ENCODE measurements around the gene HES2.
A peak's percentile ranks its signal among the peaks of the same experiment; 100 is the strongest.

Gene HES2

DNA sequence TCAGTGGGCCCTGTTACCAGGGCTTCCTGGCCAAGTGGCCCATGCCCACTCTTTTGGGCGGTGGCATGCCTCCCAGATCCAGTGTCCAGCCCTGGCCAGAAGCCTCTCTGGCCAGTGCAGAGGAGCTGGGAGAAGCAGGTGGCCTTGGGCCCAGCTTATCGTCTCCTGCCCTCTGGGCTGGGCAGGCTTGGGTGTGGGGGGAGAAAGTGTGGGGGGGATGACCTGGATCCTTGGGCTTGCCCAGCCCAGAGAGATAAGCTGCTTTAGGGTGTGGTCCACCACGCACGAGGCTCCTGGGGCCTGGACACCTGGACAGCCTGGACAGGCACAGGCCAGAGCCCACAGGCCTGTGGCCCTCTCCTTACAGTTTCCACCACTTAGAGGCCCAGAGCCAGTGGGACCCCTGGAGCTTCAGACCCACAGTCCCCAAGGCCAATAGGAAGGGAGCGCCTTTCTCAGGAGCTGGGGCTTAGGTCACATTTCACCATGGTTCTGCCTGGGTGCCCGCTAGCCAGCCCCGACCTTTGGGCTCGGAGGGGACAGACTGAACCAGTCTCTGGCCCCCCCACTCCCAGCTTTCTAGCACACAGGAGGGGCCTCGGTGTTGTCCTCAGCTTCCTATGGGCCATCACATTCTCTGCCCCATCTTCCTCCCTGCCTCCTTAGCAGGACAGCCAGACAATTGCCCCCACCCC lies 6.7 kb upstream of the HES2 start:
- no peaks in the 10 kb centered on the region for H3K36me3 ChIP-seq (ENCODE audit: control insufficient read depth, insufficient read depth, low read length)
- DNase-seq: no peak
- peaks cover 9% of the 10 kb centered on the region for H3K27me3 ChIP-seq (replicated peaks; ENCODE audit: control insufficient read depth, insufficient read depth, low read length, poor library complexity, severe bottlenecking)
- no peak overlapping the region for H3K27ac ChIP-seq (ENCODE audit: insufficient read depth, low read length, poor library complexity, severe bottlenecking)
- peaks cover 18% of the 10 kb centered on the region for H3K4me1 ChIP-seq (ENCODE audit: control insufficient read depth, insufficient read depth, low read length, poor library complexity, severe bottlenecking)
- no peak overlapping the region for H3K4me3 ChIP-seq (ENCODE audit: insufficient read depth, low read depth, low read length, poor library complexity, severe bottlenecking)
- no peaks in the 10 kb centered on the region for H3K9me3 ChIP-seq (ENCODE audit: control insufficient read depth, low read length)

DNA sequence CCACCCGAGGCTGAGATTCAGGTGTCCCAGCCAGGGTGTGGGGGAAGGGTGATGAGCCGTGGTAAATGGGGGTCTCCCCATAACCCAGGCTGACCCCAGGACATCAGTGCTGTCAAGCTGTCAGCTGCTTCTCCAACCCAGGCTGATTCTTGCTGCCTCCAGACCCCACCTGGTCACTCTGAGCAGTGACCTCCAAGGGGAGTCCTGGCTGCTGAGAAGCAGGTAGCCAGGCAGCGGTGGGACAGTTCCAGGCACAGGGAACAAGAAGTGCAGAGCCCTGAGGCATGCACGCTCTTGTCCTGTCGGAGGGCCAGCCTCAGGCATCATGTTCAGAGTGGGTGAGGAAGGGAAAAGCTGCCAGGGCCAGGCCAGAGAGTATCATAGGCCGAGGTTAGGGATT lies 5.9 kb upstream of the HES2 start:
- no peak overlapping the region for H3K4me3 ChIP-seq (ENCODE audit: insufficient read depth, low read depth, low read length, poor library complexity, severe bottlenecking)
- no peak for DNase-seq
- no peak overlapping the region for H3K27ac ChIP-seq (ENCODE audit: insufficient read depth, low read length, poor library complexity, severe bottlenecking)
- H3K9me3 ChIP-seq (ENCODE audit: control insufficient read depth, low read length): no peaks in the 10 kb centered on the region
- H3K36me3 ChIP-seq (ENCODE audit: control insufficient read depth, insufficient read depth, low read length): no peaks in the 10 kb centered on the region
- peaks cover 18% of the 10 kb centered on the region for H3K4me1 ChIP-seq (ENCODE audit: control insufficient read depth, insufficient read depth, low read length, poor library complexity, severe bottlenecking)
- peaks cover 16% of the 10 kb centered on the region for H3K27me3 ChIP-seq (replicated peaks; ENCODE audit: control insufficient read depth, insufficient read depth, low read length, poor library complexity, severe bottlenecking)

DNA sequence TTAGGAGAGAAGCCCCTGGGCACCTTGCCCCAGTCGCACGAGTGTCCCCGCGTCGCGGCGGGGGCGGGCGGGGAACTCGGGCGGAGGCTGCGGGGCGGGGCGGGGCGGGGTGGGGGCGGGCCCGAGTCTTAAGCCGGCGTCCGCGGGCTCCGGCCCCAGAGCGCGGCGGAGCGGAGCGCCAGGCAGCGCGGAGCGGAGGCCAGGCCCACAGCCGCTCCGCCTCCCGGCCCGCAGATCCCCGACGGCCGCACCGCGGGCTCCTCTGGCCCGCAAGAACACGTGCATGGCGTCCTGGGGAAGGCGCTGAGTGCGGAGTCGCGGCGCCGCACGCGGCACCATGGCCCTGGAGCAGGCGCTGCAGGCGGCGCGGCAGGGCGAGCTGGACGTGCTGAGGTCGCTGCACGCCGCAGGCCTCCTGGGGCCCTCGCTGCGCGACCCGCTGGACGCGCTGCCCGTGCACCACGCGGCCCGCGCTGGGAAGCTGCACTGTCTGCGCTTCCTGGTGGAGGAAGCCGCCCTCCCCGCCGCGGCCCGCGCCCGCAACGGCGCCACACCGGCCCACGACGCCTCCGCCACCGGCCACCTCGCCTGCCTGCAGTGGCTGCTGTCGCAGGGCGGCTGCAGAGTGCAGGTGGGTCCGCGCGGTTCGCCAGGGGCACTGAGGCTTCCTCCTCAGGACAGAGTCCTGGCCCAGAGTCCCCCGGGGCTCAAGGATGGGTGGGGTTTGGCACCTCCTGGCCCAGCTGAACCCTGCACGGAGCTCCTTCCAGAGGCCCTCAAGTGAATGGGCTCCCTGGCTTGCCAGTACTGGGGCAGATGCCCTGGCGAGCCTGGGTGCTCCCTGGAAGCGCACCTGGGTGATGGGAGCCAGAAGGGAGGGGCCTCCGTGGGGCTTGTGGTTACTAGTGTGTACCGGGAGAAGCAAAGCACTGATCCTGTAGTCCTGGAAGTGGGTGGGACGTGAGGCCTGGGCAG lies 5.2 kb upstream of the HES2 start, which contains the start of gene ESPN:
TSS of gene ESPN (plus strand) at position 158 of the 975 bp plus-strand sequence. CDS start at position 338, 180 bp downstream.
- Histone ChIP-seq H3K9me3 (ENCODE audit: control insufficient read depth, low read length) (no peaks in the 10 kb centered on the region), H3K4me1 (ENCODE audit: control insufficient read depth, insufficient read depth, low read length, poor library complexity, severe bottlenecking) (peaks cover 25% of the 10 kb centered on the region), H3K27me3 (replicated peaks; ENCODE audit: control insufficient read depth, insufficient read depth, low read length, poor library complexity, severe bottlenecking) (peaks cover 24% of the 10 kb centered on the region), H3K4me3 (ENCODE audit: insufficient read depth, low read depth, low read length, poor library complexity, severe bottlenecking) (peak within 1 kb of the TSS; percentile 11), H3K36me3 (ENCODE audit: control insufficient read depth, insufficient read depth, low read length) (no peaks in the 10 kb centered on the region), H3K27ac (ENCODE audit: insufficient read depth, low read length, poor library complexity, severe bottlenecking) (no peak within 1 kb of the TSS)
- DNase-seq: no peak

DNA sequence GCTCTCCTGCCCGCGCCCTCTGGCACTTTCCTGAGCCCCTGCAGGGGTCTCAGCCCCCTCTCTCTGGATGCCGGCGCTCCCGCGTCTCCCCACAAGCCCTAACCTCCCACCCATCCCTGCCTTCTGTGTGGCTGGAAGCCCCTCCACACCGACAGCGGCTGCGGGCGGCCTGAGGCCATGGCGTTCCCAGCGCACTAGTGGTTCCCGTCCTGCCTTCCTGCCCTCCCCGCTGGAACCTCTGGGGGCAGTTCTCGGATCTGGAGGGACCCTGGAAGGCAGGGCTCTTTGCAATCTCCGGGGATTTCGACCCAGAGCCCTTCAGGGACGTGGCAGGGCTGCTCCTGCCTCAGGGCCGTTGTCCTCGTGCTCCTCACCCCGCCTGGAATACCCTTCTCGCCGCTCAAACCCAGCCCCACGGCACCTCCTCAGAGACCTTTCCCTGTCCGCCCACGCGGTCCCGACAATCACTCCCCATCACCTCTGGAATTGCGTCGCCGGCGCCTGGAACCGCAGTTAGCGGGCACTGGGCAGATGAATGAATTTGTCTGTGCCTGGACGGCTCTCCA lies 4.4 kb upstream of the HES2 start:
- H3K4me3 ChIP-seq (ENCODE audit: insufficient read depth, low read depth, low read length, poor library complexity, severe bottlenecking): peak overlapping the region; percentile 9
- no peak overlapping the region for H3K27ac ChIP-seq (ENCODE audit: insufficient read depth, low read length, poor library complexity, severe bottlenecking)
- H3K27me3 ChIP-seq (replicated peaks; ENCODE audit: control insufficient read depth, insufficient read depth, low read length, poor library complexity, severe bottlenecking): peaks cover 32% of the 10 kb centered on the region
- H3K9me3 ChIP-seq (ENCODE audit: control insufficient read depth, low read length): no peaks in the 10 kb centered on the region
- DNase-seq: no peak
- no peaks in the 10 kb centered on the region for H3K36me3 ChIP-seq (ENCODE audit: control insufficient read depth, insufficient read depth, low read length)
- H3K4me1 ChIP-seq (ENCODE audit: control insufficient read depth, insufficient read depth, low read length, poor library complexity, severe bottlenecking): peaks cover 33% of the 10 kb centered on the region

DNA sequence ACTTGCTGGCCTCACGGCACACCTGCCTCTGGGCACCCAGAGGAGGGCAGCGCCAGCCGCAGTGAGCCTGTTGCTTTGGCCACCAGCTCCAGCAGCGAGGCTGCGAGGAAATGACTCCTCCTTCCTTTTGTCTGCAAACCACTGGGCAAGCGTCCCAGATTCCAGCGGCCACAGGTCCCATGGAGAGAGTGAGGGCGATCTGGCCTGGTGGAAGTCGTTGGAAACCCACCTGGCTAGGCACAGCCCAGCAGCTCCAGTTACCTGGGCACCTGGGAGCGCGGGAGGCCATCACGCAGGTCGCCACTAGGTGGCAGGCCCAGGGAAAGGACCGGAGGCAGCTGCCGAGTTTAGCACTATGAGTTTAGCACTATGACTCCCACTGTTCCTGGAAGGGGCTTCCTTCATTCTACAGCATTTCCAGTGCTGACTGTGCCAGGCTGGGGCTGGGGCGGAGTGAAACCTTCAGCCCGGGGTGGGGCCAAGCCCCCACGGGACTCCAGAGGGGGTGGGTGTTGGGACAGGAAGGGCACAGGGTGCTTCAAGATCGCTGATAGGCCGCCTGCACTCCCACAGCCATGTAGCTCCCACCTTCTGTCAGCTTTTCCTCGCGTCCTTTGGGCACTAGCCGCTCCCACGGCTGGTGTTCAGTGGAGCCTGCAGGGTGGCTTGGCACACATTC lies 3.7 kb upstream of the HES2 start:
- Histone ChIP-seq H3K9me3 (ENCODE audit: control insufficient read depth, low read length) (no peaks in the 10 kb centered on the region), H3K27me3 (replicated peaks; ENCODE audit: control insufficient read depth, insufficient read depth, low read length, poor library complexity, severe bottlenecking) (peaks cover 38% of the 10 kb centered on the region), H3K36me3 (ENCODE audit: control insufficient read depth, insufficient read depth, low read length) (no peaks in the 10 kb centered on the region), H3K4me1 (ENCODE audit: control insufficient read depth, insufficient read depth, low read length, poor library complexity, severe bottlenecking) (peaks cover 40% of the 10 kb centered on the region), H3K27ac (ENCODE audit: insufficient read depth, low read length, poor library complexity, severe bottlenecking) (no peak overlapping the region), H3K4me3 (ENCODE audit: insufficient read depth, low read depth, low read length, poor library complexity, severe bottlenecking) (peak overlapping the region; percentile 9)
- peak; percentile 41 to 54 (median 47) for DNase-seq

DNA sequence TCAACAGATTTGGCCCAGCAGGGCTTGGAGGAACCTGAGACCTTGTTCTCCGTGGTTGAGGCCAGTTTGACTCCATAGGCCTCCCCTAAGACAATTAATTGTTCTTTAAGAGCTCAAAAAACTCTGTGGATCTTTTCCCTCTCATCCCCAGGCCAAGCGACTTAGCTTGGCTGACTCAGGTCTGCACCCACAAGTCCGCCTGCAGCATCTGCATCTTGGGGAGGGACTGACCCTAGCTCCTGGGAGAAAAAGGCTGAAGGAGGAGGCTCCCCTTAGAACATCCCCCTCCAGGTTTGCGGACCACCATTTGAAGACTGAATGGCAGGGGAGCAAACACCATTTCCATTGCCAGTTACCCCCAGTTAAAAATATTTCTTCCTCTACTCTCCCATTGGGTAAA lies 1.5 kb upstream of the HES2 start:
- no peak for DNase-seq
- no peak overlapping the region for H3K27ac ChIP-seq (ENCODE audit: insufficient read depth, low read length, poor library complexity, severe bottlenecking)
- H3K4me3 ChIP-seq (ENCODE audit: insufficient read depth, low read depth, low read length, poor library complexity, severe bottlenecking): no peak overlapping the region
- H3K4me1 ChIP-seq (ENCODE audit: control insufficient read depth, insufficient read depth, low read length, poor library complexity, severe bottlenecking): peaks cover 42% of the 10 kb centered on the region
- no peaks in the 10 kb centered on the region for H3K36me3 ChIP-seq (ENCODE audit: control insufficient read depth, insufficient read depth, low read length)
- no peaks in the 10 kb centered on the region for H3K9me3 ChIP-seq (ENCODE audit: control insufficient read depth, low read length)
- H3K27me3 ChIP-seq (replicated peaks; ENCODE audit: control insufficient read depth, insufficient read depth, low read length, poor library complexity, severe bottlenecking): peaks cover 60% of the 10 kb centered on the region

DNA sequence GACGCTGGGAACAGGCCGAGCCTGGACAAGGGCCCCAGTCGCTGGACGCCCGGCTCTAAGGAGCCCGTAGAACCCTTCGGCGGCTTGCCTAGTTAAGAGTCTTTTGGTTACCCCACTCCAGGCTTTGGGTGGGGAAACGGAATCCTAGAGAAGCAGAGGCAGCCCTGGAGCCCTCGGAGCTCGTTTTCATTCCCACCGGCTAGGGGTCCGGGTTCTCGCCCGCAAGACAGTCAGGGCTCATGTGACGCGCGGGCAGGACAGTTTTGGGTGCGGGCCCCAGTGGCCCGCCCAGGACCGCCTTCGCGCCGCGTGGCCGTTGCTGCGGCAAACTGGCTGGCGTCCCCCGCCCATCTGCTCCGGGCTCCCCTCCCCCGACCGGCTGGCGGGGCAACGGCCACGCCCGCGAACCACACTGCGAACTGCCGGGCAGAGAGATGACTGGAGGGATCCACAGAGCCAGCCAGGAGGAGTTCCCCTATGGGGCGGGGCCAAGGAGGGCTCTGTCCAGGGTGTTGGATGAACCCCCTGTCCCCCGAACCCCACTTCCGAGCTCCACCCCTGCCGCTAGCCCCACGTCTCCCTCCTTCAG lies 829 bp upstream of the HES2 start:
- DNase-seq: no peak
- Histone ChIP-seq H3K4me1 (ENCODE audit: control insufficient read depth, insufficient read depth, low read length, poor library complexity, severe bottlenecking) (peaks cover 42% of the 10 kb centered on the region), H3K27me3 (replicated peaks; ENCODE audit: control insufficient read depth, insufficient read depth, low read length, poor library complexity, severe bottlenecking) (peaks cover 66% of the 10 kb centered on the region)

DNA sequence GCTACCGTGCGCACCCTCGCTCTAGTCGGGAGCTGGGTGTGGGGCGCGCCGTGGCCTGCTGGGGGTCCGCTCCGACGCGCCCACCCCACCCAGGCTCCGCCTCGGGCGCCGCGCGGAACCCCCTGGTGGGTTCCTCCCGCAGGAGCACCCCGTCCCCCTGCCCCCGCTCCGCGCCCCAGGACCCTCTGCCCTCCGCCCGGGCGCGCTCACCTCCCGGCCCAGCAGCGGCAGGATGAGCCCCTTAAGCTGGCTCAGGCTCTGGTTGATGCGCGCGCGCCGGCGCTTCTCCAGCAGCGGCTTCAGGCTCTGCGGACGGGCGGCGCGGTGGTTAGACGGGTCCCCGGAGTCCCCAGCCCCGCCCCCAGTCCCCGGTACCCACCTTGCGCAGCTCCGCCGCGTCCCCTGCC lies 319 bp downstream of the HES2 start:
- H3K4me1 ChIP-seq (ENCODE audit: control insufficient read depth, insufficient read depth, low read length, poor library complexity, severe bottlenecking): peaks cover 36% of the 10 kb centered on the region
- no peaks in the 10 kb centered on the region for H3K36me3 ChIP-seq (ENCODE audit: control insufficient read depth, insufficient read depth, low read length)
- H3K4me3 ChIP-seq (ENCODE audit: insufficient read depth, low read depth, low read length, poor library complexity, severe bottlenecking): peak overlapping the region; percentile 43
- DNase-seq: no peak
- H3K9me3 ChIP-seq (ENCODE audit: control insufficient read depth, low read length): no peaks in the 10 kb centered on the region
- no peak overlapping the region for H3K27ac ChIP-seq (ENCODE audit: insufficient read depth, low read length, poor library complexity, severe bottlenecking)
- H3K27me3 ChIP-seq (replicated peaks; ENCODE audit: control insufficient read depth, insufficient read depth, low read length, poor library complexity, severe bottlenecking): peaks cover 66% of the 10 kb centered on the region

More for the DNA sequence above, 829 bp upstream of the HES2 start:
- Histone ChIP-seq H3K4me3 (ENCODE audit: insufficient read depth, low read depth, low read length, poor library complexity, severe bottlenecking) (peak overlapping the region; percentile 43), H3K27ac (ENCODE audit: insufficient read depth, low read length, poor library complexity, severe bottlenecking) (no peak overlapping the region), H3K9me3 (ENCODE audit: control insufficient read depth, low read length) (no peaks in the 10 kb centered on the region), H3K36me3 (ENCODE audit: control insufficient read depth, insufficient read depth, low read length) (no peaks in the 10 kb centered on the region)

DNA sequence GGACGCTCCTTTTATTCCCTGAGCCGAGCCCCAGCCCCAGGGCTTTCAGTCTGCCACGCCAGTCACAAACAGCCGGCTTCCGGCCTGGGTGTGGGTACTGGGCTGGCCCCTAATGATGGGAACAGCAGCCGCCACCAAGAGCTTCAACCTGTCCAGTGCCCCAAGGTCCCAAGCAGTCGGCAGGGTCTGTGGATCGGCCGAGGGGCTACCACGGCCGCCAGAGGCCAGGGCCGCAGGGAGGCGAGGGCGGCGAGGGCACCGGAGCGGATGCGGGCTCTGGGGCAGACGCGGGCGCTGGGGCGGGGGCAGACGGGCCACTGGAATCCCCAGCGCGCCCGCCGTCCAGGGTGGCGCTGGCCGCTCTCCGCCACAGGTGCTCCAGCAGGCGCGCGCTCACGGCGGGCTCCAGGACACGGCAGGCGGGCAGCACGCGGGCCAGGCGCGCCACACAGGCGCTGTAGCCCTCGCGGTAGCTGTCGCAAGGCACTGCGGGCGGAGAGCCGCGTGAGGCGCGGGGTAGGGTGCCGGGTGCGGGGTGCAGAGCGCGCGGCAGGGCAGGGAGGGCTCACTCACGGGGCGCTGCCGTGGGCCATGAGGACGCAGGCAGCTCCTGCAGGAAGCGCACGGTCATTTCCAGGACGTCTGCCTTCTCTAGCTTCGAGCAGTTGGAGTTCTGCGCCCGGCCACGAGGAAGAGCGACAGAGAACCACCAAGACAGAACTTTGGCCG lies 887 bp downstream of the HES2 start:
- peak overlapping the region; percentile 43 for H3K4me3 ChIP-seq (ENCODE audit: insufficient read depth, low read depth, low read length, poor library complexity, severe bottlenecking)
- DNase-seq: no peak
- no peaks in the 10 kb centered on the region for H3K9me3 ChIP-seq (ENCODE audit: control insufficient read depth, low read length)
- H3K27ac ChIP-seq (ENCODE audit: insufficient read depth, low read length, poor library complexity, severe bottlenecking): no peak overlapping the region
- peaks cover 30% of the 10 kb centered on the region for H3K4me1 ChIP-seq (ENCODE audit: control insufficient read depth, insufficient read depth, low read length, poor library complexity, severe bottlenecking)
- H3K36me3 ChIP-seq (ENCODE audit: control insufficient read depth, insufficient read depth, low read length): no peaks in the 10 kb centered on the region
- H3K27me3 ChIP-seq (replicated peaks; ENCODE audit: control insufficient read depth, insufficient read depth, low read length, poor library complexity, severe bottlenecking): peaks cover 61% of the 10 kb centered on the region
